OCI-LY3 (cell line): ENCODE results near the gene LIMS4.
"Not testable (repeated sequence)": the region's sequence is repeated elsewhere in the genome, so short reads cannot be mapped to it uniquely, and the experiment has no call there.

Experiments
- CTCF ChIP-seq: fragments of 200-600, 300-600 bp; sonication (generic); IDR thresholded peaks from 2 replicates; pipeline ENCODE4 v1.5.1; 2014; ENCODE audit warnings: antibody characterized with exemption, low read length, low read depth
- EZH2phosphoT487 ChIP-seq: fragments of 200-600 bp; shearing (Covaris generic); IDR thresholded peaks from 2 replicates; pipeline ENCODE4 v1.6.1; 2018; ENCODE audit warnings: antibody characterized with exemption, mixed run types, low read depth

- not testable (repeated sequence) for TF ChIP-seq CTCF, EZH2phosphoT487
Measured at GRCh38 chr2:110443305-110444005, 29.2 kb downstream of the LIMS4 start.
